Endothelial cell of umbilical vein (primary cell): ENCODE measurements around the gene TIGIT.

Source experiments
- CTCF ChIP-seq, 2 donors: IDR thresholded peaks; 1 replicate in 1 of 2; 2 replicates in 1 of 2; pipeline ENCODE4 v1.5.1; 2011; ENCODE audit warnings: low read length in 2 of 2, mild to moderate bottlenecking in 2 of 2, moderate library complexity in 2 of 2, control low read depth in 1 of 2, inconsistent platforms in 1 of 2, low read depth in 1 of 2; ENCODE audit not compliant: insufficient read depth in 1 of 2; ENCODE audit errors: extremely low read depth in 1 of 2
- FOS ChIP-seq: IDR thresholded peaks from 2 replicates; pipeline ENCODE4 v1.6.1; 2011; ENCODE audit warnings: mild to moderate bottlenecking, low read length, moderate library complexity, borderline replicate concordance; ENCODE audit not compliant: insufficient read depth
- JUN ChIP-seq: IDR thresholded peaks from 2 replicates; pipeline ENCODE4 v1.6.1; 2011; ENCODE audit warnings: borderline replicate concordance, low read depth; ENCODE audit not compliant: insufficient read length, insufficient read depth
- POLR2A ChIP-seq: IDR thresholded peaks from 2 replicates; pipeline ENCODE4 v1.6.1; 2012; ENCODE audit warnings: low read depth, mild to moderate bottlenecking, control low read depth, low read length
- POLR2AphosphoS5 ChIP-seq: IDR thresholded peaks from 2 replicates; pipeline ENCODE4 v1.6.1; 2012; ENCODE audit warnings: low read depth, mild to moderate bottlenecking, control low read depth, low read length, moderate library complexity; ENCODE audit not compliant: insufficient read depth

- TF ChIP-seq FOS, result peak; percentile 41
- no peak for TF ChIP-seq CTCF (IDR thresholded peaks at IDR 0.05; ENCODE audit: extremely low read depth in 1 of 2, insufficient read depth in 1 of 2, low read depth in 1 of 2, low read length in 2 of 2)
- TF ChIP-seq JUN, result peak; percentile 59
- no peak for TF ChIP-seq POLR2AphosphoS5
- TF ChIP-seq POLR2A, result no peak
These were observed 26.4 kb downstream of the TIGIT start for GRCh38 chr3:114320246-114320645.
